NK-92 treated with Interleukin-12 subunit alpha and Interleukin-12 subunit beta, amount 100 ng/mL, for 24 hours (cell line): Measurements from ENCODE around the gene SHROOM1.
"Not testable (repeated sequence)": the region's sequence is repeated elsewhere in the genome, so short reads cannot be mapped to it uniquely, and the experiment has no call there.

Experiments
- DNase-seq: peaks from one replicate; lab custom pipeline; 2025; lab: John Stamatoyannopoulos, UW

Gene SHROOM1

DNA sequence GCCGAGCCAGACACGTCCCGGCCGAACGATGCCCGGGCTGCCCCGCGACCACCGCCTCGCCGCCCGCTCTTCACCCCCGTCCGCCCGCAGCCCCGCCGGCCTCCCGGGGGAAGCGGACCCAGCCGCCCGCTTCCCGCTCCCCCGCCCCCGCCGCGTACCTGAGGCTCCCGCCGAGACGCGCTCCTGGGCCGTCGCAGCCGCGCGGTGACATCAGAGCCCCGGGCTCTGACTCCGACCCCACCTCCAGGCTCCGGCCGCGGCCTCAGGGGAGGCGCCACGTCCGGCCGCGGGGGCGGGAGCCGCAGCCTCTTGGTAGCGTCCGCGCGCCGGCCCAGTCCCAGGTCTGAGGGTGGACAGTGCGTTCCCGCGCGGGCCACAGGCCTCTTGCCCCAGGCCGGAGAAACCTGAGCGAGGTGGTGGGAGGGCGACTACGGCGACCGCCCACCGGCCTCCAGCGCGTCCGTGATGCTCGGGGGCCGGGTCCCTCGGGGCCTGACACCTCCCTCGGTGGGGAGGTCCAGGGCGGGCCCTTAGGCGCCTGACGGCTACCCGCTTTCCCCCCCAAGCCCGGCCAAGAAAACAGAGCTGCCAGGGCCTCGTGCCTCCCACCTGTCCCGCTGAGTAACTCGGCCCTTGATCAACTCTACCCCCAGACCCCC is at the start of gene SHROOM1:
Gene SHROOM1 (minus strand): TSS at position 212 of the 659 bp plus-strand sequence. CDS start 4,507 bp downstream, outside the sequence.
- DNase-seq: peak; percentile 38

DNA sequence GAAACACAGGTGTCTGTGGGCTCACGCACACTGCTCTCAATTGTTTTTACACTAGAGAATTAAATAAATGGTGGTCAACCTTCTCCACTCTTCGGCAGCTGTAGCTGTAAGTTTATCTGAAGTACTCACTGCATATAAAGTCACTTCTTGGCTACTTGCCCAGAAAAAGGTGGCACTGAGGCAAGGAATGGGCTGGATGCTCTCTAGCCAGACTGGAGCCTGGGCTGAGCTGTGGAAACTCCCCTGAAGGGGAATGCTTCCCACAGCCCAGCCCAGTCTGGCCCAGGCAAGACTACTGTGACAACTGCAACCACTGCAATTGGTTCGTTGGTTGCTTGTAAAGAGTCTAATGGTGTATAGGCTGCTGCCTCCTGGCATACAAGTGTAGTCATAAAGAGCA is 47.5 kb upstream of the SHROOM1 start:
- DNase-seq: no peak

- no peak for DNase-seq
These were observed 47.0 kb upstream of the SHROOM1 start for GRCh38 chr5:132877466-132877865.

DNA sequence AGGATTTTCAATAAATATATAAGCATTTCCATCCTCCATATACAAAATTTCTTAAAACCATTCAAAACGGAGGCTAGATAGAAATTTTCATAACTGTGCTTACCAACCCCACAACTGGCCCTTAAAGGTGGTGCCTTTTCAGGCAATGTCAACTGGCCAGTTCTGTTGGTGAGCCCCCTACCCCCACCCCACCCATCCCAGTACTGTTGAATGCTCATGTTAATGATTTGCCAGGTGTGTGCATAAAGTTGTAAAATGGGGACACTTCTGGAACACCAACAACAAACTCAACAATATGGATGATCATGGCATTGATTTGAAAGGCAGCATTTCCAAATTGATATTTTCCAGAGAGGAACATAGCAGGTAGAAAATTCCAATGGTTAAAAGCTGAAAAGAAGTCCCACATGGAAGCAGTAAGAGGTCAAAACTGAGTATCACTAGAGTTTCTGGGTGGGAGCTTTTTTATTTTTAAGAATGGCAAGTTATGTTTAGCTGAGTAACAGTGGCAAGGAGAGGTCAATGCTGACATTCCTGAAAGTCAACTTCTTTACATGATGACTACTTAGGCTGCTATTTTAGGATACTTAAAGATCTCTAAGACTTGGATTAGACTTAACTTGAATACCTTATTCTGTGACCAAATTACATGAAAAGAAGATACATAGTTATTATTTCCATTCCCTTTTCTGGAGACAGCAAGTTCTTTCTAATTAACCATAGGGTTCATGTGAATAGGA is 45.7 kb upstream of the SHROOM1 start:
- no peak for DNase-seq

DNA sequence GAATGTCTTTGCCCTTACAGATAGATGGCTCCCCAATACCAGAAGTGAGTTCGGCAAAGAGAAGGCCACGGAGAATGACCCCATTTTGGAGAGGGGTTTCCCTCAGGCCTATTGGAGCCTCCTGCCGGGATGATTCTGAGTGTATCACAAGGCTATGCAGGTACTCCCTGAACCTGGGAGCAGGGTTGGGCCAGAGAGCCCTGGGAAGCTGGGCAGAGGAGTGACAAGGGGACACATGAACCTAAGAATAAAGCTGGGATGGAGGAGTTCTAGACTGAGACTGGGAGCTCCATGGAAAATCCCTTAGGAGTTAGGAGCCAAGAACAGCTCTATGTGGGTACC is 43.5 kb upstream of the SHROOM1 start:
- no peak for DNase-seq

DNA sequence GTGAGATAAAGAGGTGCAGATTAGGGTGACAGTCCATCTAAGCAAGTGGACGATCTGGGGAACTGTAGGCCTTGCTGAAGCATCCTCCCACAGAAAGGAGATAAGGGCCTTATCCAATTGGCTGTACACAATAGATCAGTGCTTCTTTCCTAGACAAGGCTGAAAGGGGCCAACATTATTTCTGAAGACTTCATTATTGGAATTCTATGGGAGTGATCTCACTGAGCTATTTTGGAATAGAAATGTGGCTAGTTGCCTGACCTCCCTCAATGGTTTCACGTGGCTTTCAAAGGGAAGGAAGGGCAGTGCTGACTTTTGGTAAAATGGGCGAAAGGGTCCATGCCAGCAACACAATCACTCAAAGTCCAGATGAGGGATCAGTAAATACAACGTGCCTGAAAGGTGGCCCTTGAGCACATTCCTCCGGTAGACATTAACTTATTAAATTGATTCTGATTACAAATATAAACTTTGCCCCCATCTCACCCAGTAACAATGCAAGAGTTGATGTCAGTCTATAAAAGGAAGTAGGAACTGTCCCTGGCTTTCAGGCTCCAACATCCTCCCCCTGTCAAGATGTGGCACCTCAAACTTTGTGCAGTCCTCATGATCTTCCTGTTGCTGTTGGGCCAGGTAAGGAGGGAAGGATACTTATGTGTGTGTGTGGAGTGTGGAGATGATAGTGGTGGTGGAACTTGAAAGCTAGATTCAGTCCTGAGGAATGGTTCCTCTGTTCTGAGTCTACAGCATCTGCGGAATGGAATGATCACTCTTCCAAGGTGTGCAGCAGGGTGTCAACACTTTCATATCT is 42.9 kb upstream of the SHROOM1 start, which contains the start of gene LEAP2:
Gene LEAP2 (plus strand): TSS at position 550 of the 811 bp plus-strand sequence. CDS start 27 bp downstream, at position 577.
- no peak for DNase-seq

DNA sequence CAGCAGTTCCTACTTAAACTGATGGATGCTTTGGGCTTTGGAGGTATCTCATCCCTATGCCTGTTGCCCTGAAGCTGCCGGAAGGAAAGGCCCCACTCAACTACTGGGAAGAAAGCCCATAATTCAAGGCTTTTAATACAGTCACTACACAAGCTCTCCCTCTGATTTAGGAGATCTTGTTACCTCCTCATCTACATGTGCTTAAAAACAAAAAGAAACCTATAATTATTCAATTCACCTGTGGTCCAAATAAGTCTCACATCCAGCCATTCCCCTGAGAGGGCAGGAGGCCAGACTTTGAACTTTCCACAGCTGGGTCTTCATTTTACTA is 42.3 kb upstream of the SHROOM1 start:
- no peak for DNase-seq

GRCh38 chr5:132871459-132872284 is 41.2 kb upstream of the SHROOM1 start:
- DNase-seq: no peak

- no peak for DNase-seq
These were observed 40.4 kb upstream of the SHROOM1 start for GRCh38 chr5:132870801-132871200.

- no peak for DNase-seq
These were observed 38.3 kb upstream of the SHROOM1 start for GRCh38 chr5:132868754-132869153.

DNA sequence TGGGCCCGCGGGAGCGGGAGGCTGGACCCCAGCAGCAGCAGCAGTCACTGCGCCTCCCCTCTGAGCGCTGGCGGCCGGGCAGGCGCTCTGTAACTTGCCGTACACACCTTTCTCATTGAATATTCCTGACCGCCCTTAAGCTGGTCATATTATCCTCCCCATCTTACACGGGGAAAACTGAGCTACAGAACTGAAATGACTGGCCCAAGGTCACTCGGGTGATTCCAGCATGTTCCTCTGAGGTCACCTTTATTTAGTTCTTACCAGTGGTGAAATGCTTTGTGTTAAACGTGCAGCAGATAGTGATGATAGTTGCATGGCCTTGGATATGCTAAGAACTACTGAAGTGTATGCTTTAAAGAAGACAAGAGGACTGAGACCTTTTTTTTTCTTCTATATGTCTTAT is 36.6 kb upstream of the SHROOM1 start:
- no peak for DNase-seq

GRCh38 chr5:132866342-132867045 is 36.0 kb upstream of the SHROOM1 start, which contains the start of the genes GDF9 and UQCRQ:
TSS of gene GDF9 (minus strand) at chr5:132866469. CDS start at chr5:132864533, 1,936 bp downstream.
TSS of gene UQCRQ (plus strand) at chr5:132866642. CDS start at chr5:132866882, 240 bp downstream.
- peak; percentile 92 for DNase-seq

DNA sequence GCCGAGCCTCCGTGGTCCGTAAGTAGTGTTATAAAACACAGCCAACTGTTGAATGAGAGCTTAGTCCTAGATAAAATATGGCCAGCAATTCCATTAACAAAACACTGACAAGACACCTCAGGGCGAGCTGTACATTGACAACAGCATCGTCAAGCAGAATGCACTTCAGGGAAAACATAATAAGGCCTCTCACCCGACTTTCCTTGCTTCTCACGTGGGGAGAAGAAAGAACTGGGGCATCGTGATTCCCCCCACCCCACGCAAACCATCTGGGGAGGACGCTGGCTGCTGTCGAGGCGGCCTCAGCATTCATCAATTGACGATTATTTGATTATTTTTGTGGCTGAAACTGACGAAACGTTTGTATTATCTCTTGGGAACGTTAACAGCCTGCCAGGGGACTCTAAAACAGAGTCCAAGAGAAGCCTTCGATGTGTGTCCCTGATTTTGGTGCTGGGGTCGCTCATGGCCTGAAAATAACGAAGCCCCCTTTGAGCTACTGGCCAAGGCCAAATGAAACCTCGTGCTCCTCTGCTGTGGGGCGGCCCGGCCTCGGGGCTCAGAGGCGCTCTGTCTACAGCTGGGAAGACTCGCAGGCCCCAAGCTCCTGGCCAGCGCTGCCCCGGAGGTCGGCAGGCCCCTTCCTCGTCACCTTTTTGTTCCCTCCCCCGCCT is 35.4 kb upstream of the SHROOM1 start:
- DNase-seq: no peak

DNA sequence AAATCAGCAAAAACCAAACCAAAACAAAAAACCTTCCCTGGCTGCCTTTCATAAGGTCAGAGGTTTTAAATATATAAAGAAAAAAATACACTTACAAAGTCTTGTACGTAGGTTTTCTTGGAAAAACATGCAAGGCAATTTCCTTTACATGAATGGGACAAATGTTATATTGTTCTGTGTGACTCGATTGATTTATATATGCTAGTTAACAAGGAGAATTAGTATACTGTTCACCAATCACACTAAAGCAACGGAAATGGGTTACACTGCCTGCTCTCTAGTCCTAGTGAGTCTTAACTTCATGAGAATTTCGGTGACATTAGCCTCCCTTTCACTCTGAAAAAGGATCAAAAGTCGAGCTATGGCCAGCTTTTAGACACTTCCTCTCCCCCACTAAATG is 30.3 kb upstream of the SHROOM1 start:
- no peak for DNase-seq

- no peak for DNase-seq
These were observed 29.5 kb upstream of the SHROOM1 start for GRCh38 chr5:132859889-132860437.

DNA sequence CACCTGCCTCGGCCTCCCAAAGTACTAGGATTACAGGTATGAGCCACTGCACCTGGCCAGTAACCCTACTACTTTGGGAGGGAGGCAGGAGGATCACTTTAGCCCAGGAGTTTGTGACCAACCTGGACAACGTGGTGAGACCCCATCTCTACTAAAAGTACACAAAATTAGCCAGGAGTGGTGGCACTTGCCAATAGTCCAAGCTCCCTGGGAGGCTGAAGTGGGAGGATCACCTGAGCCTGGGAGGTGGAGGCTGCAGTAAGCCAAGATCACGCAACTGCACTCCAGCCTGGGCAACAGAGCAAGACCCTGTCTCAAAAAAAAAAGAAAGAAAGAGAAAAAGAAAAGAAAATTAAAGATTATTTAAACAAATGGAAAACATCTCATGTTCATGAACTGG is 25.6 kb upstream of the SHROOM1 start:
- no peak for DNase-seq

GRCh38 chr5:132854992-132855391 is 24.5 kb upstream of the SHROOM1 start:
- DNase-seq: not testable (repeated sequence)

DNA sequence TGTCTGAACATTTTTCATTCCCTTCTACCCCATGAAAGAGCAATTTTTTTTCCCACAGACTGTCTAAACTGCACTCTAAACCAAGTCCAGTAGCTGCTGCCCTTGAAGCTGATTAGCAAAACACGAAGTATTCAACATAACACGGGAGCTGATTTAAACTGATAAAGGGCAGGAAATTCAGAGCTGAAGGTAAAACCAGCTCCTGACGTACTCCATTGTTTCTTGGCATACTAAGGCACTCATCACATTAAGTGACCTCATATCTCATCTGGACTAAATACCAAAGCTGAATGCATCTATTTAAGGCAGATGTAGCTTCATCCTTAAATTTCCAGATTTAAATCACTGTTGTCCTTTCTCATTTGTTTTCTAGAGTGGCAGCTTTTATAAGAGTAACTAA is 23.9 kb upstream of the SHROOM1 start:
- no peak for DNase-seq

DNA sequence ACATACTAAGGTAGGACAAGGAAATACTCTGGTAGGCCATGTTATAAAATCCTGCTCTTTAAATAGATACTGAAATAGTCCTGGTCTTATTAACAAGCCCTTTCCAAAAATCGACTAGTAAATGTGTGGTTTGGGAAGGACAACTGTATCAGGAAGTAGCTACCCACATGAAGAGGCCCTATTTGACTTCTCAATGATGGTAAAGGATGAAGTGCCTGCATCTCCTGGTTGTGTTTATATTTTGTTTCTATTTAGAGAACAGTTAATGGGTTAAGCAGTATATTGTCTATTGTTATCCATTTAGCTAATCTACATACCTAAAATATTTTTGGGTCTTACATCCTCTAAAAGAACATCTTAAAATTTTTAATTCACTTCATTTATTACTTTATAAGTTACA is 23.3 kb upstream of the SHROOM1 start:
- DNase-seq: no peak

DNA sequence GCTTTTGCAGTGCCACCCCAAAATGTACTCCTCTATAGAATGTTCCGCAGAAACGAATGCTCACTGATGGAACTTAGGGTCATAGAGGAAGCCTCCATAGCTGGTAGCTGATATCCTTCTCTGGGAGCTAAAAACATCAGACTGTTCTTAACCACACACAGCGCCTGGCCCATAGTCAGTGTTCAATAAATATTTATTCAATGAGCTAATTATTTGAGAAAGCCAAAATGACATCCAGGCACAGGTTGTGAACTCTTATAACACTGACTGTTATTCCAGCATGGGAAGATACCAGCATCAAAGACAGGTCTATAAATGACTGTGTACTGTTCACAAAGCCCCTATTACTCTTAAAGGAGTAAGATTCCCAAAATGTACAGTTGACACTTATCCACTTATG is 22.9 kb upstream of the SHROOM1 start:
- DNase-seq: no peak
